NCI-H1694 (cell line): ENCODE data around the gene GOLGA8K.
"Not testable (repeated sequence)": the region's sequence is repeated elsewhere in the genome, so short reads cannot be mapped to it uniquely, and the experiment has no call there.

Experiments used
- DNase-seq: peaks from one replicate; lab custom pipeline; 2025; lab: John Stamatoyannopoulos, UW

GOLGA8K gene

DNA sequence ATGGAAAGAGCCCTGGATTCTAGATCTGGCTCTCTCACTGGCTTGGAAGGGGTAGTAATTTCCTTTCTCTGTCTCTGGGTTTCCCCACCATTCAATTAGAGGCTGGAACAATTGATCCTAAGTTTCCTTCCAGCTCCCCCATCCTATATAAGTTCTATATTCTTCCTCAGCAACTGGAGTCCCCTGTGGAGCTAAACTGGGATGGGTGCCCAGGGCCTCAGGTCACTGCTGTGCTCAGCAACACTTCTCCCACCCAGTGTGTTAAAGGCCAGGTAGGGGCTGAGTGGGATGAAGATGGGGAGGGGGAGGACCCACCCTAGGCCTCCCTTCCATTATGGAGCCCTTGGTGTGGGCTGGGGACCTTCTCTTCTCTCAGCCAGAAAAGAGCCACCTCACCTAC is 46.2 kb downstream of the GOLGA8K start:
- DNase-seq, result not testable (repeated sequence)

DNA sequence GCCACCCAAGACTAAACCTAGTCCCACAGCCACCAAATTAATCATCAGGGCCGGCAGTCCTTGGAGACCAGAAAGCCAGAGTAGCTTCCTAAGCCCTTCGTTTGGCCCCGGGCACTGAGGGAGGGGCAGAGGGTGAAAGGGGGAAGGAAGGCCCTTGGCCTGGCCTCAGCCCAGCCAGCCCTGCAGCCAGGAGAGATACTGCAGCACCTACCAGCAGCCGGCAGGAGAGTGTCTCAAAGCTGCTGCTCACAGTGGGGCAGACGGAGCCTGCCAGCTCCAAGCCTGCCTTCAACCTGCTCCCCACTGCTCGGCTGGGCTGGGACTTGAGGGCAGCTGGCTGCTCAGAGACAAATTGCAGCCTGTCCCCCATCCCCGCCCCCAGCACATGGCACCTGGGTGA is 50.3 kb downstream of the GOLGA8K start:
- DNase-seq, result not testable (repeated sequence)

DNA sequence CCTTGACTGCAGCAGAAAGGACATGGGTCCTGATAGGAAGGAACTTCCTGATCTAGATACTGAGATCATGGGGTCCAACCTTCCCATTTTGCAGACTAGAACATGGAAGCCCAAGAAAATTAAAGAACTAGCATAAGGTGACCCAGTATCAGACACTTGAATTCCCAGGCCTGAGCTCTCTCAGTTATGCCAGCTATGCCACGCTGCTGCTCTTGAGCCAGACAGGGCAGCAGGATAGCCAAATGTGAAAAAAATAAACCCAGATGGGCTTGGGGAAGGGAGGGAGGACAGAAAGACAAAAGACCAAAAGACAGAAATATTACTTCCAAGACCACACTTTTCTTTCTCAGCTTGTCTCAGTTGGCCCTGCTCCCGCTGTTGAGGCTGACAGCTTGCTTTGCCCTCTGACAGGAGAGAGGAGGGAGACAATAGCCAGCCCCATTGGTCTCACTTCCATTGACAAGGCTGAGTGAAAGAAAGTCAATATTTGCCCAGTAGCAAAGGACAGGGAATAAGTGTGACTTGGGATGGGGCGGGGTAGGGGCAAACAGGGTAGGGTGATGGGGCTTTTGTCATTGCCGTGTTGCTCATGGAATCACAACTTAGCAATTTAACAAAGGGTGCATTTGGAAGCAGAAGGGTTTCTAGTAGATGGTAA is 52.4 kb downstream of the GOLGA8K start:
- not testable (repeated sequence) for DNase-seq

DNA sequence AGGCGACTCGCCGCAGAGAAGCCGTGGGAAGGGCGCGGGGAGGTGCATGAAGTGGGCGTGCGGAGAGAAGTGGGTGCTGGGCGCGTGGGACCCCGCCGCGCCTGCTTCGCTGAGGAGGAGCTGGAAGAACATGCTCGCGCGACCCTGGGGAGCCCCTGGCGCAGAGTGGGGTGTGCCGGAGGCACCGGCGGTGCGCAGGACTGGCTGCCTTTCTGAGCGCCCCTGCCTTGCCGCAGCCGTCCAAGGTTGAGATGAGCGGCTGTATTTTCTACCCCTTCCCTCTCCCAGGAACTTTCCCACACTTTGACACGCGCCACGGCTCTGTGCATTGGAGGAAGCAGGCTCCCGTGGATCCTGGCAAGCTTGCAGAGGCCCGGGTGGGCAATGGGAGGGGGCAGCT is 56.1 kb downstream of the GOLGA8K start:
- DNase-seq, result not testable (repeated sequence)

GRCh38 chr15:32345978-32346547 is 57.0 kb downstream of the GOLGA8K start:
- not testable (repeated sequence) for DNase-seq

DNA sequence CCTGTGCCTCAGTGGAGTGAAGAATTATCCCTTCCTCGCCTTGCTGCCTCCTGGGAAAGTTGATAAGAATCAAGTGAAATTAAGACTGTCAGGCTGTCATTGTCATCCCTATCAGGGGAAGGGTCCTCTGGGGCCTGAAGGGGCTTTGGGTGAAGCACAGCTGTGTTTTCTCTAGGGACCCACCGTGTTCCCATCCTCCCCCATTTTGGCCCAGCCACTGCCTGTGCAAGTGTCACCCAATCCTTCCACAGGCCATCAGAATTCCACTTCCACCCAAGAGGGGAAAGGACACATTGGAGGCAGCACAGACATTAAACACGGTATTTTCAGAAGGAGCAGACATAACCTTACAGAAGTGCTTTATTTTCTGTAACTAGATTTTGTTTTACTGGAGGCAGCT is 59.2 kb downstream of the GOLGA8K start:
- not testable (repeated sequence) for DNase-seq
